PFSK-1 (cell line): ENCODE results near the gene MTMR2.

Source experiments
- FOXP2 ChIP-seq: optimal IDR thresholded peaks from 2 replicates; pipeline ENCODE3; 2011; ENCODE audit warnings: borderline replicate concordance, control low read depth, inconsistent platforms; ENCODE audit not compliant: insufficient read depth; ENCODE audit errors: extremely low read length, extremely low read depth
- POLR2AphosphoS5 ChIP-seq: IDR thresholded peaks from 2 replicates; pipeline ENCODE4 v1.6.1; 2012; ENCODE audit warnings: low read depth, mild to moderate bottlenecking, control low read depth, low read length, moderate library complexity
- SIN3A ChIP-seq: IDR thresholded peaks from 2 replicates; pipeline ENCODE4 v1.6.1; 2012; ENCODE audit warnings: mild to moderate bottlenecking, low read length, moderate library complexity, borderline replicate concordance; ENCODE audit not compliant: insufficient read depth
- TAF1 ChIP-seq: IDR thresholded peaks from 2 replicates; pipeline ENCODE4 v1.6.1; 2012; ENCODE audit warnings: low read length, control low read depth, borderline replicate concordance; ENCODE audit not compliant: insufficient read depth
- TF ChIP-seq, protein P1 (sequence below), 2 experiments: IDR thresholded peaks; 2 replicates each; pipeline versions ENCODE4 v1.6.1 to v1.8.0; 2011 to 2012; ENCODE audit warnings: low read depth in 2 of 2, low read length in 2 of 2, control low read depth in 1 of 2, inconsistent platforms in 1 of 2, mild to moderate bottlenecking in 1 of 2, moderate library complexity in 1 of 2; ENCODE audit not compliant: insufficient read depth in 1 of 2

The MTMR2 gene

DNA sequence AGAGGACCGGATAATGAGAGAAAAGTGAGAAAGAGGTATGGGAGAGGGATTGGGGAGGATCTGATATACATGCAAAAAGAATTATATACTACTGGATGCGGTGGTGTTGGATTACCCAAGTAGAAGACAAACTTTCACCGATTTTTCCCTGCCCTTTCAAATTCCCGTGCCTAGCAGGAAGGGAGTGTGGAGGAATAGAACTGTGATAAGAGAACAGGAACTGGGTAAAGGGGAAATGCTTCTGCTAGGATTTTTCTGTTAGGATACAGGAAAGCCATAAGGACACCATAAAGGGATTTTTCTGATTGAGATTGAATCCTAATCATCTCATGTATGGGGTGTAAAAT, 480 bp upstream of the MTMR2 start:
- TF ChIP-seq POLR2AphosphoS5 (no peak), SIN3A (no peak), FOXP2 (no peak), TAF1 (no peak)
- TF ChIP-seq, protein P1, sequence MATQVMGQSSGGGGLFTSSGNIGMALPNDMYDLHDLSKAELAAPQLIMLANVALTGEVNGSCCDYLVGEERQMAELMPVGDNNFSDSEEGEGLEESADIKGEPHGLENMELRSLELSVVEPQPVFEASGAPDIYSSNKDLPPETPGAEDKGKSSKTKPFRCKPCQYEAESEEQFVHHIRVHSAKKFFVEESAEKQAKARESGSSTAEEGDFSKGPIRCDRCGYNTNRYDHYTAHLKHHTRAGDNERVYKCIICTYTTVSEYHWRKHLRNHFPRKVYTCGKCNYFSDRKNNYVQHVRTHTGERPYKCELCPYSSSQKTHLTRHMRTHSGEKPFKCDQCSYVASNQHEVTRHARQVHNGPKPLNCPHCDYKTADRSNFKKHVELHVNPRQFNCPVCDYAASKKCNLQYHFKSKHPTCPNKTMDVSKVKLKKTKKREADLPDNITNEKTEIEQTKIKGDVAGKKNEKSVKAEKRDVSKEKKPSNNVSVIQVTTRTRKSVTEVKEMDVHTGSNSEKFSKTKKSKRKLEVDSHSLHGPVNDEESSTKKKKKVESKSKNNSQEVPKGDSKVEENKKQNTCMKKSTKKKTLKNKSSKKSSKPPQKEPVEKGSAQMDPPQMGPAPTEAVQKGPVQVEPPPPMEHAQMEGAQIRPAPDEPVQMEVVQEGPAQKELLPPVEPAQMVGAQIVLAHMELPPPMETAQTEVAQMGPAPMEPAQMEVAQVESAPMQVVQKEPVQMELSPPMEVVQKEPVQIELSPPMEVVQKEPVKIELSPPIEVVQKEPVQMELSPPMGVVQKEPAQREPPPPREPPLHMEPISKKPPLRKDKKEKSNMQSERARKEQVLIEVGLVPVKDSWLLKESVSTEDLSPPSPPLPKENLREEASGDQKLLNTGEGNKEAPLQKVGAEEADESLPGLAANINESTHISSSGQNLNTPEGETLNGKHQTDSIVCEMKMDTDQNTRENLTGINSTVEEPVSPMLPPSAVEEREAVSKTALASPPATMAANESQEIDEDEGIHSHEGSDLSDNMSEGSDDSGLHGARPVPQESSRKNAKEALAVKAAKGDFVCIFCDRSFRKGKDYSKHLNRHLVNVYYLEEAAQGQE (IDR thresholded peaks at IDR 0.05; ENCODE audit: insufficient read depth in 1 of 2, low read depth in 2 of 2, low read length in 2 of 2): no peak

DNA sequence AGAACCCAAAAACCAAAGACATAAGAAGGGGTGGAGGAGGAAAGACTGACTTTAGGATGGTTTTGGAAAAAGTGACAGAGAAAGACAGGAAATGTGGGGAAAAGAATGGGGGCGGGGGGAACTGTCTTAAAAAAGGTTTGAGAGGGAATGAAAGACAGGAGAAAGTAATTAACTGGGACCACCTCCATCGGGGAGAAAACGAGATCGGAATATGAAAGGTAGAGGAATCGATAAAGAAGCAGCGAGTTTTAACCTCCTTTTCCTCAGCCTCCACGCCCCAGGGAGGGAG, 524 bp downstream of the MTMR2 start:
- no peak for TF ChIP-seq TAF1

DNA sequence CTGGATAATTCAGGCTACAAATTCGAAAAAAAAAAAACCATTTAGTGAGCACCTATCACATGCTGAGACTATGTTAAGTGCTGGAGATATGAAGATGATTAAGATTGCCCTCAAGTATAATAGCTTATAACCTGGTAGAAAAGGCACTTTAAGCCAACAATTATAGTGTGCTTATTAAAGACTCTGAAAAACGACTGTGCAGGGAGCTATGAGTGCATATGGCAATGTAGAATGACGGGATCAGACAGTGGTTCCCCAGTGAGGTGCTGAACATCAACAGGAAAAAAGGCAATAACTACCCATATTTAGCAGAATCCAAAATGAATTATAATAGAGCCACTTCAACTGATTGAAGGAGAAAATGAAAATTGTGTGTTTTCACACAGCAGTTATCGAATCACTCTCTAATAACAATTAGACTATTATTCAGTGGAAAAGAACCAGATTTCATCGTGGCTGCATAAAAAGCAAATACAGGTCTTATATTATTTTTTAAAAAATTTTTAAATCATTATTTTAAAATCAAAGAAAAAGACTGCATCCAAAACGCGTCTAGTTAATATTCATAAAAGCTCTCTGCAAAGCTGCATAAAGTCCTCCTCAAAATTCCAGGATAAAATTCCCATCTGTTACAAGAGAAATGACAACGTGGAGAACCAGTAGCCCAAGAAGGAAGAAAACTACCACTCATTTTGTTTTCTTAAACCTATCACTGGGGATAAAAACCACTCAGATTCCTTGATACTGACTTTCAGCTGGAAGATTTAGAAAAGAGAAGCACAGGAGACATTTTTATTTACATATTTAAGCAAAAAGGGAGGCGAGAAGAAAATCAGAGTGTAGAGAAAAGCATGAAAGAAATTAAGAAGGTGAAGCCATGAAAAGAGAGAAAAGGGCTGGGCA, 1.1 kb downstream of the MTMR2 start:
- no peak for TF ChIP-seq SIN3A
- no peak for TF ChIP-seq POLR2AphosphoS5

DNA sequence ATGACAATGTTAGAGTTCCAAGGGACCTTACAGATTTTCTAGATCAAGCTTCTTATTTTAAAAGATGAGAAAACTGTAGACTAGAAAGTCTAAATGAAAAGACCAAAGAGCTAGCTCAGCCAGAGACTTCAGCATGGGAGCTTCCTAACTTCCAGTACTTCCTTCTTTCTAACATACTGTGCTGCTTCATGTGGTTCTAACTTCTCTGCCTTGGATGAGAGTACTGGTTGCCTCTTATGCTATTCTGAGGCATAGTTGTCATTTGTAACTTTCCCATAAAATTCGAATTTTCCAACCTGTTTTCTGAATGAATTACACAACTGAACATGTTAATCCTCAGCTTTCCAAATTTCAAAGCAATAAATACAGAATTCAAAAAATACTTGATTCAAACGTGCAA, 1.8 kb downstream of the MTMR2 start:
- TF ChIP-seq SIN3A (no peak), POLR2AphosphoS5 (no peak), FOXP2 (no peak), TAF1 (no peak)
- TF ChIP-seq, protein P1 (IDR thresholded peaks at IDR 0.05; ENCODE audit: insufficient read depth in 1 of 2, low read depth in 2 of 2, low read length in 2 of 2): no peak

DNA sequence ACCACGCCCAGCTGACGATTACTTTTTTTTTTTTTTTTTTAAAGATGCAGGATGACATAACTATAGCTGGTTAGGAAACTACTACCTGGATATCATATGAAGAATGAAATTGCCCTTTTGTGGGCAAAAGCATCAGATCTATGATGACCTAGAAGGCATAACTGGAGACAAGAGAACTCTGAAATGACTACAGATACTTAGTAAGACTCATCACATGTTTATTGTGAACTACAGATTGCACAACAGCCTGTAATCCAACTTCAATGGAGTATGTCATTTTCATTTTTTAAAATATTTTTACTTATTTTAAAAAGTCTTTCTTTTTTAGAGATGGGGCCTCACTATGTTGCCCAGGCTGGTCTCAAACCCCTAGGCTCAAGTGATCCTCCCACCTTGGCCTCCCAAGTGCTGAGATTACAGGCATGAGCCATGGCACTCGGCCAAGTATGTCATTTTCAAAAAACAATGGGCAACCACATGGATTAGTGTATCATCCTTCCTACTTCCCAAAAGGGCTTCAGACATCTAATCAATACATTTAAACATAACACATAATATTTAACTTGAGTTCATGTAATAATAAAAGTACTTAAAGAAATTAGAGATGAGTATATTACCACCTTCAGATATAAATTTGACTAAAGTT, 3.3 kb downstream of the MTMR2 start:
- TF ChIP-seq POLR2AphosphoS5 (no peak), TAF1 (no peak), FOXP2 (no peak), SIN3A (no peak)
- TF ChIP-seq, protein P1 (IDR thresholded peaks at IDR 0.05; ENCODE audit: insufficient read depth in 1 of 2, low read depth in 2 of 2, low read length in 2 of 2): no peak

DNA sequence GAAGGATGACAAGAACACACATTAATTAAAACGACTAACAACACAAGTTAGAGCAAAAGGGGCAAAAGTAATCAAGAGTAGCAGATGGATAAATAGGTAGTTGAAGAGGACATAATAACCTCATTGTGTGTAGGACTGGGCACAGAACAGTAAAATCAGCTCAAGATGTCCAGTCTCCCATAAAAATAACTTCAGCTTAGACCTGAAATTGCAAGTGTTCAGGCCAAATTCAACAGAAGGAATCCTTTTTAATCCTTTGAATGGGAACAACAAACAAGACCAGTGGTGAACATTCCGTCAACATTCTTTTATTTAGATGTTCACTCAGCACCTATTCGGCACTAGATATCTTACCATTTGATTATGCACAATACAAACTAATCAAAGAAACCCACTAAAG, 4.4 kb downstream of the MTMR2 start:
- TF ChIP-seq POLR2AphosphoS5: no peak
- TF ChIP-seq FOXP2: no peak
- TF ChIP-seq TAF1: no peak
- TF ChIP-seq SIN3A: no peak
- TF ChIP-seq, protein P1 (IDR thresholded peaks at IDR 0.05; ENCODE audit: insufficient read depth in 1 of 2, low read depth in 2 of 2, low read length in 2 of 2): no peak
